IPS DF 6.9 (cell line): Measurements from ENCODE around the gene NDUFAB1.

ENCODE experiments used
- DNase-seq: peaks from one replicate; pipeline ENCODE4 v3.0.0-alpha.2; 2013; ENCODE audit warnings: low read depth, low spot score
- H3K27ac ChIP-seq: one replicate; pipeline ENCODE4 v1.5.1; 2013; ENCODE audit warnings: low read length, control low read depth
- H3K27me3 ChIP-seq: 2 replicates; pipeline ENCODE4 v1.6.1; 2013; ENCODE audit warnings: mild to moderate bottlenecking, low read length; ENCODE audit not compliant: control insufficient read depth, insufficient read depth
- H3K36me3 ChIP-seq: 2 replicates; pipeline ENCODE4 v1.6.1; 2013; ENCODE audit warnings: low read length; ENCODE audit not compliant: control insufficient read depth, insufficient read depth
- H3K4me1 ChIP-seq: 2 replicates; pipeline ENCODE4 v1.6.1; 2013; ENCODE audit warnings: low read length; ENCODE audit not compliant: control insufficient read depth, insufficient read depth
- H3K4me3 ChIP-seq: 2 replicates; pipeline ENCODE4 v1.5.1; 2013; ENCODE audit warnings: mild to moderate bottlenecking, low read length
- H3K9me3 ChIP-seq: 2 replicates; pipeline ENCODE4 v1.6.1; 2013; ENCODE audit warnings: low read length, inconsistent platforms; ENCODE audit not compliant: control insufficient read depth, insufficient read depth
- WGBS: extraction: QIAGEN DNeasy Blood & Tissue Kit; methylation state at CpG from one replicate; pipeline ENCODE4 v1.1.7; 2013; ENCODE audit warnings: mixed read lengths, missing lambda C conversion rate; ENCODE audit not compliant: insufficient read length, insufficient coverage; 5-methylcytosine and 5-hydroxymethylcytosine counted together

Gene NDUFAB1

DNA sequence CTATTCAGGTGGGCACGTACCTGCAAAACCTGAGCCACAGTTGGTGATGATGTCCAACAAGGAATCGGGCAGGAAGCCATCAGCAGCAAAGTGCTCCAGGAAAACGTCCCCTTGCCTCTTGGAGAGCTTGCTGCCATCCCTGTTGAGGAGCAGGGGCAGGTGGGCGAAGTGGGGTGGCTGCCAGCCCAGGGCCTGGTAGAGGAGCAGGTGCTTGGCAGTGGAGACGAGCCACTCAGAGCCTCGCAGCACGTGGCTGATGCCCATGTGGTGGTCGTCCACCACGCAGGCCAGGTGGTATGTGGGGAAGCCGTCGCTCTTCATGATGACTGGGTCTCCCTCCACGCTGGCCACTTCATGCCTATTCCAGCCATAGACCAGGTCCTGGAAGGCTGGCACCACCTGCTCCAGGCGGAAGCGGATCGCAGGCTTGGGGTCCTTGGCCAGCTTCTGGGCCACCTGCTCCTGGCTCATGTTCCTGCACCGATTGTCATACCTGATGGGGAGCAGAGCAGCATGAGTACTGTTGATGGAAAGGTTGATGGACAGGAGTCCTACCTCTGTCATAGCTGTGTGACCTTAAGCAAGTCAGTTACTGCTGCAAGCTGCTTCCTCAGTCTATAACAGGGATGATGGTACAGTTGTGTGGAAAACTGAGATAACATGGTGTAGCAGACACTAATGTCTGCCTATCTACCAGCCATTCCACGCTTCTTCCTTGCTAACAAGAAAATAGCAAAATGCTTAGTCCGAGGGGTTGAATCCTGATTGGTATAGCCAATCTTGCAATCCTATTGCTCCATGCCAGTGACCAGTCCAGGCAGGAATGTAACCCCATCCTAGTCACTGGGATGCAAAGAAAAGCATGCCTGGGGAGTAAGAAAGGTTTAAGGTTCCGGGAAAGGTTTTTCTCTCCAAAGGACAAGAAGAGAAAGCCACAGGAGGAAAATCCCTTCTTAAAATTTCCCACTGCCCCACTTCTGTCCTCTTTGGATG is 61.0 kb downstream of the NDUFAB1 start:
- no peak overlapping the region for H3K4me3 ChIP-seq
- peaks cover 39% of the 10 kb centered on the region for H3K36me3 ChIP-seq
- H3K27me3 ChIP-seq = no peaks in the 10 kb centered on the region
- H3K9me3 ChIP-seq = no peaks in the 10 kb centered on the region
- H3K4me1 ChIP-seq = no peaks in the 10 kb centered on the region
- WGBS = no CpG with 5 or more reads among the region's 19 CpGs
- H3K27ac ChIP-seq = no peak overlapping the region
- no peak for DNase-seq

GRCh38 chr16:23532448-23532847 is 63.7 kb downstream of the NDUFAB1 start:
- Histone ChIP-seq H3K36me3 (peaks cover 46% of the 10 kb centered on the region), H3K27ac (no peak overlapping the region), H3K4me1 (no peaks in the 10 kb centered on the region), H3K9me3 (no peaks in the 10 kb centered on the region), H3K4me3 (no peak overlapping the region), H3K27me3 (no peaks in the 10 kb centered on the region)
- WGBS = no CpG with 5 or more reads among the region's 1 CpG
- DNase-seq = no peak
